HG03520 (cell line): ENCODE data around the gene PLEKHM3.
"Not testable (repeated sequence)": the region's sequence is repeated elsewhere in the genome, so short reads cannot be mapped to it uniquely, and the experiment has no call there.

Experiments used
- ATAC-seq: cut with Tn5 transposase; IDR thresholded peaks from one replicate; pipeline ENCODE4 v1.9.1; 2021; ENCODE audit warnings: mild to moderate bottlenecking, moderate library complexity; ENCODE audit not compliant: unreplicated experiment

PLEKHM3 gene

GRCh38 chr2:208037564-208038487 is 12.5 kb upstream of the PLEKHM3 start:
- no peak for ATAC-seq

DNA sequence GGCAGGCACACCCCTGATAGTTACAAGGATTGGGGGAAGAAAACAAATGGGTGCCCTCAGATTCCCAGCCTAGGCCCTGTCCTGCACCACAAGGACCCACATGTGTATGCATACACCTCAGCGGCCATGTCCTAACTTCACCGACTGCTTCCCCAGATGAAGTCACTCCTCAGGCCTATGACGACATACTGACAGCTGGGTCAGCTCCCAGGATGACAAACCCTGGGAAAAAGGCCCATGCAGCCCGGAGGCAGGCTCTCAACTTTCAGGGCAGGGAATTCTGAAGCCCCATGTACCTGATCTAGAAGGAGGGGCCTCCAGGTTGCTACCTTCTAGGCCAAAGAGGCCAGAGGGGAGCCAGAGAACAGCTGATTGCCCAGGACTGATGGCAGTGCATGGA is 11.0 kb upstream of the PLEKHM3 start:
- no peak for ATAC-seq

- ATAC-seq = no peak
Measured at GRCh38 chr2:208034503-208035140, 9.3 kb upstream of the PLEKHM3 start.

DNA sequence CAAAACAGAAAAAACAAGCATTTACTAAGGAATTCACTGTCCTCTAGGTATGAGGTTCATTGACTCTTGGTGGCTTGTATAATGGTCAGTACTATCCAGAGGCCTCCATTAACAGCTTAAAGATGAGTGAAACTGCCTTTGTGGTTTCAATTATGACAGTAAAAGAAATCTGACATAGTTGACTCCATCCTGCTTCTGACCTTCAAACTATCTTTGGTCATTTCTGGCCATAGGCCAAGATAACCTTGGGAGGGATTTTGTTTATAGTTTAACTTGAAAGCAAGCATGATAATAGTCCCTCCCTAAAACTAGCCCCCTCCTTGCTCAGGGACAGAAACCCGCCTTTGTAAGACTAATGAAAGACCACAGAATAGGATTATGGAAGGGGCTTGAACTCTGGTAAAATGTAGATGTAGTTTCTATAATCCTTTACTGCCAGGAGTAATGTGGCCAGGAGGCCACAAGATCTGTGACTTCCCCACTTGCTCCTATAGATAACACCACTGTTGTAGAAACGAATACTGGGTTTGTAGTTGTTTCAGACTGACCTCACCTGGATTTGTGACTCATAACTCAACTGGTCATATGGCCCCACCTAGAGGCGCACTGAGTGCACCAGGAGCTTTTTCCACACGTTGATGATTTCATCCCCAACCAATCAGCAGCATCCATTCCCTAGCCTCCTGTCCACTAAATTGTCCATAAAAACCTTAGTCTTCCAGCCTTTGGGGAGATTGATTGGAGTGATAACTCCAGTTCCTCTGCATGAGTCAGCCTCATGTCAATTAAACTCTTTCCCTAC is 8.6 kb upstream of the PLEKHM3 start:
- peak; percentile 92 for ATAC-seq

GRCh38 chr2:208031608-208032019 is 6.3 kb upstream of the PLEKHM3 start:
- ATAC-seq = no peak

- ATAC-seq = peak; percentile 9
Measured at GRCh38 chr2:208025814-208026184, 472 bp upstream of the PLEKHM3 start.

DNA sequence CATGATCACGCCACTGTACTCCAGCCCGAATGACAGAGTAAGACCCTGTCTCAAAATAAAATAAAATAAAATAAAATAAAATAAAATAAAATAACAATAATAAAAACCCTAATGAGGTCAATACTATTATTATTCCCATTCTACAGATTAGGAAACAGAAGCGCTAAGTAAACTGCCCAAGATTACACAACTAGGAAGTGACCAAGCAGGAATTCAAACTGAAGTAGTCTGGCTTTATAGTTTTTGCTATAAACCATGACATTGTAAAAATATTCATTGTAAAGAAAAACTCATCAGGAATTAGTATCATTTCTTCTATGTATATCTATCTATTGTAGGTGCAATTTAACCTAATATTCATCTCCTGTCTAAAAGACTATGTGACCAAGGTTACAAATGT is 1.2 kb downstream of the PLEKHM3 start:
- ATAC-seq = no peak

- no peak for ATAC-seq
Measured at GRCh38 chr2:208020253-208020652, 5.1 kb downstream of the PLEKHM3 start.

GRCh38 chr2:208018124-208018712 is 7.1 kb downstream of the PLEKHM3 start:
- not testable (repeated sequence) for ATAC-seq

- no peak for ATAC-seq
Measured at GRCh38 chr2:208017721-208018120, 7.6 kb downstream of the PLEKHM3 start.

DNA sequence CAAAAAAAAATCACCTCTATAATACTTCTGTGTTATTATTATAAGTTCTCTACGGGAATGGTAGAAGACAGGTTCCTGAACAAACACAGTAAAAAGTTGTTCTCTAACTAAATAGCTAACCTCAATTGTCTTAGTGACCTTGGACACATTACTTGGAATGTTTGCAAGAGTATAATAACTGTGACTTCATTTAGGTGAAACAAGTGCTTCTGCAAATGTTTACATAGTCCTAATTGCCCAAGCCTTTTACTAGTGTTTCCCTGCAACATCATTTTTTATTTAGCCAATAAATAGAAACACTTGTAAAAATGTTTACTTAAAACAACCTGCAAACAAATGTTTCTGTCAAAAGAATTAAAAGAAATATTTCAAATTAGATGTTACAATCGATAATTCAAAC is 9.9 kb downstream of the PLEKHM3 start:
- ATAC-seq = no peak

DNA sequence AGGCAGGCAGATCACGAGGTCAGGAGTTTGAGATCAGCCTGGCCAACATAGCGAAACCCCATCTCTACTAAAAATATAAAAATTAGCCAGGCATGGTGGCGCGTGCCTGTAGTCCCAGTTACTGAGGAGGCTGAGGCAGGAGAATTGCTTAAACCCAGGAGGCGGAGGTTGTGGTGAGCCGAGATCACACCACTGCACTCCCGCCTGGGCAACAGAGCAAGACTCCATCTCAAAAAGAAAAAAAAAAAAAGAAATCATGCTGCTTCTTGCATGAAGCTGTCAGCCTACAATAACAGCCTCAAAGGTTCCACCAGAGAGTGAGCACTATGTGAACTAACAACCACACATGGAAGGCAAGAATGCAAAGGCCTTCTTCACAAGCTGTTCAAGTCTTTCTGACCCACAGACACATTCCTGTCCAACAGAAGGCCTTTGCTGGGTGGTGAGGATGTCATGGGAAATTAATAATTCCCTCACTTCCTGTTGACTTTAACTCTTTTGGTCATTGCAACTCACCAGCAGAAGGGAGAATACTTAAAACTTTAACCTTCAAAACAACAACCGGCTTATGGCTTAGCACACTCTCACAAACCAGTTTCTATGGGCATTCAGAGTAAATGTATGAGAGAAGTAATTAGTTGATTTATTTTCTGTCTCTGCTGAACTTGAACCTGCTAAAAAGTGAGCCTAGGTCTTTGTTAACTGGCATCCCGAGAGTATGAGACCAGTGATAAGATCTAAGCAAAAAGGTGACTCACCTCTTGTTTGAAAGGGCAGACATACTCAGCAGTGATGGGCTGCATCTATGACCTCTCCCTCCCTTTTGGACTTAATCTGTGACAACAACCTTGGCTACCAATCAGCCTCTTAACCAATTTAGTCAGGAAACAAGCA is 11.8 kb downstream of the PLEKHM3 start:
- ATAC-seq = no peak

- no peak for ATAC-seq
Measured at GRCh38 chr2:208012449-208012848, 12.9 kb downstream of the PLEKHM3 start.

- no peak for ATAC-seq
Measured at GRCh38 chr2:208010506-208010905, 14.8 kb downstream of the PLEKHM3 start.

- ATAC-seq = no peak
Measured at GRCh38 chr2:208006833-208007232, 18.5 kb downstream of the PLEKHM3 start.

DNA sequence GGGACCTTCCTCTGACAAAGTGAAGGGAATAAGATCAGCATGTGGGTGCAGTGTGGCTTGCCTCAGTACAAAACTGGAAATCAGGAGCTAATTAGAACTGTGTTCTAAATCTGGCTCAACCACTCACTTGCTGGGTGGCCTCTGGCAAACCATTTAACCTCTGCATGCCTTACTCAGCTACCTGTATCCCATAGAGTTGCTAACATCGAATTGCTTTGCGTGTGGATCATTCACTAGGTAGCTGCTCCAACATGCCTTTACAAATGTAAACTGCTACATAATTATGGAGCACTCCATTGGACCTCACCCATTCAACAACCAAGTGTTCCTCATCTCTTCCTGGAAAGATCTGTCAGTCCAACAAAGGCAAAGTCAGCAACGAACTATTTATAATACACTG is 19.0 kb downstream of the PLEKHM3 start:
- ATAC-seq = no peak

- ATAC-seq = no peak
Measured at GRCh38 chr2:208001924-208002323, 23.4 kb downstream of the PLEKHM3 start.

DNA sequence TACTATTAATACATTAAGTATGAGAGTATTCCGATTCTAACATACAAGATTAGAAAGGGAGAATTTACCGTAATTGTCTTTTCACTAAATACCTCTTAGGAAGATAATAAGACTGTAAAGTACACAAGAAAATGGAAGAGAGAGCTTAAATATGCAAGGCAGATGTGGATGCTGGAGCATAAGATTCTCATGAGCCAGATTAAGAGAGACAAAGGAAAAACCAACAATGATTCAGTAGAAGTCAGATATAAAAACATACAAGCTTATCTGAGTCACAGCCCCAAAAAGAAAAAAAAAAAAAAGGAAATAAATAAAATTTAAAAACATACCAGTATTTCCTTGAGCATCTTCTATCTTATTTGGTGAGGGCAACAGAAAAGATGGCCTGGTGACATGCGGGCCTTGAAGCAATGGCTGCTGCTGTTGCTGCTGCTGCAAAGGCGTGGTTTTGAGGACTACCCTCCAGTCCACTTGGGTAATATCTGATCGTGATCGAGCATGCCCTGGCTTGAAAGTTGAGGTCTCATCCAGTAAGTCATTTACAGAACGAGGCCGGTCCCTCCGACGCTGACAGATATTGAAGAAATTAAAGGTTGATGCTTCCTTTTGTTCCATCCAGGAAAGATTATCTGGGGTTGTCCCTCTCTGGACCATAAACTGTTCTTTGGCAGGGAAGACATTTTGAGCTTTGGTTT is 24.5 kb downstream of the PLEKHM3 start:
- ATAC-seq = no peak

DNA sequence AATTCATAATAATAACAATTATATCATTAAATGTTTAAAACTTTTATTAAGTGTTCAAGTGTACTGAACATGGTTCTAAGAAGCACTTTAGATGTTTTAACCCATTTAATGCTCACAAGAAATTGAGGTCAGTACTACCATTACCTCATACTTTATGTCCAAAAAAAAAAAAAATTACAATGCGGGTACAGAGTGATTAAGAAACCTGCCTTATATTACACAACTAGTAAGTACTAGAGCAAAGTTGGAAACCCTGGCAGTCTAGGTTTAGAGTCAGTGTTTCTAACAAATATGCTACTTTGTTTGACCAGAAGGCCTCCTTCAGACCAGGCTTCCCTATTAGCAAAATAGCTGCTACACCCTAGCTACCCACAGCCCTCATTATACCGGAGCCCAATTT is 28.5 kb downstream of the PLEKHM3 start:
- no peak for ATAC-seq

DNA sequence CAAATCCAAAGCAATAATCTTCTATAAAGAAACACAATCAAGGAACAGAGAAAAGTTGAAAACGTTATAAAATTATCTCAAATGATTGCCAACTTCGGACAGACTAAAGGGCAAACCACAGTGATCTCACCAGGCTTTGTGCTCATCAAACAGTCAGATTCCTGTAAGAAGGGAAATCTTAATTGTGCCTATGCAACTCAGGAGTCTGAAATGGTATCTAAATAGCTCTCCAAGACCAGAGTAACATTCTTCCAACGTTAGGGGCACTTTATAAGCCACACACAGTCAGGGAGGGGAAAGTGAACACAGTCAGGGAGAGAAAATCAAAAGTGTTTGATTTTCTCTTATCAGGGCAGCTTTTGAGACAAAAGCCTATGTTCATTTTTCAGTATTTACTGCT is 29.4 kb downstream of the PLEKHM3 start:
- ATAC-seq = no peak
